HG02852 (cell line): ENCODE results near the gene MYO1B.
A peak's percentile ranks its signal among the peaks of the same experiment; 100 is the strongest.

Experiments
- ATAC-seq: cut with Tn5 transposase; IDR thresholded peaks from one replicate; pipeline ENCODE4 v1.9.1; 2021; ENCODE audit warnings: mild to moderate bottlenecking, moderate library complexity; ENCODE audit not compliant: unreplicated experiment

The MYO1B gene

GRCh38 chr2:191257934-191258333 lies 12.7 kb downstream of the MYO1B start:
- ATAC-seq = no peak

GRCh38 chr2:191258996-191259395 lies 13.8 kb downstream of the MYO1B start:
- ATAC-seq = no peak

GRCh38 chr2:191262436-191262835 lies 17.2 kb downstream of the MYO1B start:
- no peak for ATAC-seq

- ATAC-seq = no peak
Observed at GRCh38 chr2:191263050-191263449, 17.8 kb downstream of the MYO1B start.

- ATAC-seq = no peak
Observed at GRCh38 chr2:191264647-191265081, 19.5 kb downstream of the MYO1B start.

- ATAC-seq = no peak
Observed at GRCh38 chr2:191265311-191266170, 20.3 kb downstream of the MYO1B start.

- no peak for ATAC-seq
Observed at GRCh38 chr2:191266201-191266600, 21.0 kb downstream of the MYO1B start.

- no peak for ATAC-seq
Observed at GRCh38 chr2:191268596-191268995, 23.4 kb downstream of the MYO1B start.

- no peak for ATAC-seq
Observed at GRCh38 chr2:191270306-191271161, 25.3 kb downstream of the MYO1B start.

- no peak for ATAC-seq
Observed at GRCh38 chr2:191272064-191272463, 26.9 kb downstream of the MYO1B start.

- ATAC-seq = peak; percentile 63
Observed at GRCh38 chr2:191274413-191274815, 29.2 kb downstream of the MYO1B start.

- ATAC-seq = no peak
Observed at GRCh38 chr2:191276792-191277465, 31.7 kb downstream of the MYO1B start.

GRCh38 chr2:191280290-191280689 lies 35.1 kb downstream of the MYO1B start:
- no peak for ATAC-seq

GRCh38 chr2:191280834-191281756 lies 35.9 kb downstream of the MYO1B start:
- ATAC-seq = no peak

- no peak for ATAC-seq
Observed at GRCh38 chr2:191285252-191285651, 40.0 kb downstream of the MYO1B start.

GRCh38 chr2:191287820-191288219 lies 42.6 kb downstream of the MYO1B start:
- ATAC-seq = no peak

- ATAC-seq = no peak
Observed at GRCh38 chr2:191289049-191289448, 43.8 kb downstream of the MYO1B start.

- ATAC-seq = no peak
Observed at GRCh38 chr2:191291471-191291870, 46.3 kb downstream of the MYO1B start.

GRCh38 chr2:191292869-191293268 lies 47.7 kb downstream of the MYO1B start:
- no peak for ATAC-seq

- no peak for ATAC-seq
Observed at GRCh38 chr2:191295088-191295487, 49.9 kb downstream of the MYO1B start.
